COLO668 (cell line): ENCODE results near the gene AGRP.

Source experiments
- DNase-seq: peaks from one replicate; lab custom pipeline; 2025; ENCODE audit not compliant: unreplicated experiment; lab: John Stamatoyannopoulos, UW

Gene AGRP

DNA sequence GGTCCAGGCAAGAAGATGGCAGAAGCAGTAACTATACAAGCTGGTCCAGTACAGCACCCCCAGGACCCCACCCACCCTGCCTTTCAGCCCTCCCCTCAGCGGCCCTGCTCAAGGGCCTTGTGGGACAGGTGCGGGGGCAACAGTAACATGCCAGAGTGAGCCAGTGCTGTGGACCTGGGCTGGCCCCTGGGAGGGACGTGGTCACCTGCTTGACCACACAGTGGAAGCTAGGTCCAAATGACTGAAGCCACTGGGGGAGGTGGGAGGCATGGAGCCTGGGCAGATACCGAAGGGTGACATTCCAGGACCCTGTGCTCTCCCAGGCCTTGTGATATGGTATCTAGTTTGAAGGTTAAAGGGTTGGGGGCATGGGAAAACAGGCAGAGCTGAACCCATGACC is 19.7 kb downstream of the AGRP start:
- DNase-seq = no peak

DNA sequence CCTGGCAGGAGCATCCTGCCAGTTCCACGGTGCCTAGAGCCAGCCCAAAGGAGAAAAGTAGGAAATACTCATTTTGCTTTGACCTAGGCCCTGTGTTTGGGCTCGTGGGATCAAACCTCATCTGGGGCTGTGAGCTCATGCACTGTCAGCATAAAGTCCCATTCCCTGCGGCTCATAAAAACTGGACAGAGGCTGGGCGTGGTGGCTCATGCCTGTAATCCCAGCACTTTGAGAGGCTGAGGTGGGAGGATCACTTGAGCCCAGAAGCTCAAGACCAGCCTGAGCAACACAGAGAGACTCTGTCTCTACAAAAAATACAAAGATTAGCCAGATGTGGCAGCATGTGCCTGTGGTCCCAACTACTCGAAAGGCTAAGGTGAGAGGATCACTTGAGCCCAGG is 20.3 kb downstream of the AGRP start:
- no peak for DNase-seq

DNA sequence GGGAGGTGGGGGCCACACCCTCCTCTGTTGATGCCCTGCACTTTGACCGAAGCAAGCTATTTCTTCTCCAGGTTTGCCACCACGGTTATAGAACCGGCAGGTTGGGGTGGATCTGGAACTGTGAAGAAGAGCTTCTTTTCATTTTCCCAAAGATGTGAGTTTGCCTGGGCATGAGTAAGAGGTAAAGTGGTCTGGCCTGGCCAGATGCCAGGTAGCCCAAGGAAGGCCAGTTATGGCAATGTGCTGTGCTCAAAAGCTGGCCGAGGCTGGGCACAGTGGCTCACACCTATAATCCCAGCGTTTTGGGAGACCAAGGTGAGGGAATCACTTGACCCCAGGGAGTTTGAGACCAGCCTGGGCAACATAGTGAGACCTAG is 21.1 kb downstream of the AGRP start:
- no peak for DNase-seq

DNA sequence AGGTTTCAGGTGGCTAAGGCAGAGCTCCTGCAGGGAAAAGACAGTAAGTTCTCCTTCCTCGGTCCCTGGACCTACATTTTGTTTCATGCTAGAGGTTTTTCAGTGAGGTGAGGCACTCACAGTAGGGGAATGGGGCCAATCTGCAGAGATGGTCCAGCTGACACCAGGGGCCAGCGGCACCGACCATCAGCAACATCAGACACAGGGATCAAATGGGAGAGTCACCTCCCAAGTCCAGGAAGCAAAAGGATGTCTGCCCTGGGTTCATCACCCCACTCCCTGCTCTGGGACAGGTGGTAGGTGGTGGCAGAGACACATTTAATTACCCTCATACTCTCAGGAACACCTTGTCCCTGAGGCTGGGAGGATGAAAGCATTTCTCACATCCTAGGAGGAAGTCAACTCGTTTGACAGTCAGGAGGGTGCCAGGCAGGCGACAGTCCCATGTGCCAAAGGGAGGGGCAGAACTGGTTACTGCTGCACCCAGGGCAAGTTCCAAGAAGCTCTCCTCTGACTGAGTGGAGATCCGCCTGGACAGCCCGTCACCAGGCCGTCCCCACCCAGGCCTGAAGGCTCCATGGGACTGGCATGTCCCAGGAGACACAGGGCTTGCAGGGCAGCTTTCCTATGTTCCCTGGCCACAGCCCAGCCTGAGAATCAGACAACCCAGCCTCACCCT is 21.6 kb downstream of the AGRP start:
- DNase-seq = no peak

DNA sequence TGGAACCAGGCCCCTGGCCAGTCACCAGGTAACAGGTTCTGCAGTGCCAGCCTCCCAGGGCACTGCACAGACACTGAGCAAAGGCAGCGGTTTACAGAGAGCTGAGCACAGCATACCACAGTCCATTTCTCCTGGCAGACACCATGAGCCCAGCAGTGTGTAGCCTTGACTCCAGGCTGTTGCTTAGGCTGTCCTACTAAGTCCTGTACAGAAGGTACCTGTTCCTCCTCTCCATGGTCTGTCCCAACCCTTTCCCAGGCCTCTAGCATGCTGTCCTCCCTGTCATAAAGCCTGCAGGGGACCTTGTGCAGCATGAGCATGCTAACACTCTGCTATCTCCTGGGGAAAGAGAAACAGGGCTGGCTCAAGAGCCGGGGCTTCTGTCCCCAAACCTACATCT is 22.4 kb downstream of the AGRP start:
- DNase-seq = no peak

DNA sequence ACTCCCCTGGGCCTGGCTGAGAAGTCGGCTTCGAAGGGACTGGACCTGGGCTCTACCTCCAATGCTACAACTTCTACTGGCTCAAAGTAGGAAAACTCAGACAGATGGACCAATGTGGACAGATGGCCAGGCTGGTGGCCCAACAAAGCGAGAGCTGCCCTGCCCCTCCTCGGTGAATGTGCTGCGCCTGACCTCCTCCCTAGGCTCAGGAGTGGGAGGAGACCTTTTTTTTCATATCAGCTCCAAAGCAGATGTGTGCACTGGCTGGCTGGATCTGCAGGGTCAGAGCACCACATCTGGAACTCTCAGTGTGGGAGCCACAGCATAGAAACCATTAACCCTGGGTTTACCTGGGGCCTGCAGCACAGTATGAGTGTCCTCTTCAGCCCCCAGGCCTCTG is 23.2 kb downstream of the AGRP start:
- no peak for DNase-seq

DNA sequence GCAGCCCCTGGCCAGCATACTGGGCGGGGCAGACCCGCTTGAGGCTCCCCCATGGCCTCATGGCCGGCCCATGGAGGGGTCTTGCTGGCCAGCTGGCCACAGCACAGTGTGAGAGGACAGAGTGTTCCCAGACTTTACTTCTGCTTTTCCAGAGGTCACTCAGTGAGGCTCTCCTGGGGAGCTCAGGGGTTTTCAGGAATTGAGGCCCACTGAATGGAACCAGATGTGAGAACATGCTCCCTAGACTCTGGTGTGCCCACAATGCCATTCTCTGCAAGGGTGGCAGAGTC is 23.5 kb downstream of the AGRP start:
- DNase-seq = no peak

DNA sequence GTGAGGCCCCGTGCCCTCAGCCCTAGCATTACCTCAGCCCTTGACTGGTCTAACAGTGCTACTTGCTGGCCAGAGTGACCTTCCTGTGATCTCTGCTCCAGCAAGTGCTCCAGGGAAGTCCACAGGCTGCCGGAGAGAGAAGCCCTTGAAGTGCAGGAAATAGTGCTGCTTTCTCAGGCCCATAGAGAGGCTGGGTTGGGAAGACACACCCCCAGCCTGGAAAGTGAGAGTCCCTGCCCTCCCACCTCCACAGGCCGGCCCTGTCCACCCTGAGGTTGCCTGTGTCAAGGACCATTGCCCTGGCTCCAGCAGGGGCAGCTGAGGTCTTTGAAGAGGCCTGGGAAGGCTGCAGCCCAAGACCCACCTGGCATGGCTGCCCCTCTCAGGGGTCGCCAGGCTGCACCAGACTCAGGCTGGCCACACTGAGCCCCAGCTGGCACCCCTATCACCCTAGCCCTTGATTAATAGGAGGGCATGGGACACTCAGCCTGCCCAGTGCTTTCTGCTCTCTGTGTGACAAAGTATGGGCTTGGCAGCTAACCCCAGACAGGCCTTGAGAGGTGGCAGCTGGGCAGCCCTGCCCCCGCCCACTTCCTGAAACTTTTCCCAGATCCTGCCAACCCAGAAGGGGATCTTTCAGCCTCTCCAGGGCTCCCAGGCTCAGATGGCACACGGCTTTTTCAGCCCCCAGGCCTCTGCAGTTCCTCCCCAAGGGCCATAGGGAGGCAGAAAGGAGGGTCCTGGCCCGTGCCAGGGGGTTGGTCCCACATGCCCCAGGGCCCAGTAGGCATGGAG is 24.1 kb downstream of the AGRP start:
- peak; percentile 20 for DNase-seq

DNA sequence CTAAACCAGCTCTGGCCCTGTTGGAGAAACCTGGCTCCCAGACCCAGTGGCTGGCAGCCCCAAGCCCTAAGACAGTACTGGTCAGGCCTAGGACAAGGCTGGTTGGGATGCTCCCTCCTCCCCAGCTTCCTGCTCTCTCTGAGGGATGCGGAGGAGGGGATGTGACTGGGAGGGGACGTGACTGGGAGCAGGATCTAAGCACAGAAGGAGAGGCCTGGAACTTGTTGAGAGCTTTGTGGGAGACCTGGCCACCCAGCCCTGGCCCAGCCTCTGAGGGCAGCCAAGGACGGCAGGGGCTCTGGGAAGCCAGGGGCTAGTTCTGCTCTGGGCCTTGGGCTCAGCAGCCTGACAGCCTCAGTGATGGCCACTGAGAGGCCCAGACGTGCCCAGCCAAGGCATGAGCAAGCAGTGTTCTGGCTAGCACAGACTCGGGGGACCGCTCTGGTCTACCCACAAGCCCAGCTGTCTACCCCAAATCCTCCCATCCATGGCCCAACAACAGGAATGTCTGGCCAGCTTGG is 25.2 kb downstream of the AGRP start:
- no peak for DNase-seq

DNA sequence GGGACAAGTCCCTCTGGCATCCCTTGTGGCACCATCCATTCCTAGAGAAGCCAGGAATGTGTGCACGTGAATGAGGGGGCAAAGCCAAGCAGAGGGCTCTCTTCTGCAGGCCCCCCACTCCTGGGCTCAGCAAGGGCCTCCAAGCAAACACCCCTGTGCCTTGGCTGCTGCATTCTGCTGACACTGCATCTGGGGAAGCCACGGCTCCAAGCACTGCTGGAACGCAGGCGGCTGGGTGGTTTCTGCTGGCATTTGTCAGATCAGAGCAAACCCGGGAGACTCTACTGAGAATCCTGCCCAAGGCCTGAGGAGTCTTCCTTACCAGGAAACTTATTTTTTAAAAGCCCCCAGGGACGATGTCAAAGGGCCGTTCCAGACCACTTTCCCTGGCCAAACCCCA is 25.7 kb downstream of the AGRP start:
- no peak for DNase-seq

DNA sequence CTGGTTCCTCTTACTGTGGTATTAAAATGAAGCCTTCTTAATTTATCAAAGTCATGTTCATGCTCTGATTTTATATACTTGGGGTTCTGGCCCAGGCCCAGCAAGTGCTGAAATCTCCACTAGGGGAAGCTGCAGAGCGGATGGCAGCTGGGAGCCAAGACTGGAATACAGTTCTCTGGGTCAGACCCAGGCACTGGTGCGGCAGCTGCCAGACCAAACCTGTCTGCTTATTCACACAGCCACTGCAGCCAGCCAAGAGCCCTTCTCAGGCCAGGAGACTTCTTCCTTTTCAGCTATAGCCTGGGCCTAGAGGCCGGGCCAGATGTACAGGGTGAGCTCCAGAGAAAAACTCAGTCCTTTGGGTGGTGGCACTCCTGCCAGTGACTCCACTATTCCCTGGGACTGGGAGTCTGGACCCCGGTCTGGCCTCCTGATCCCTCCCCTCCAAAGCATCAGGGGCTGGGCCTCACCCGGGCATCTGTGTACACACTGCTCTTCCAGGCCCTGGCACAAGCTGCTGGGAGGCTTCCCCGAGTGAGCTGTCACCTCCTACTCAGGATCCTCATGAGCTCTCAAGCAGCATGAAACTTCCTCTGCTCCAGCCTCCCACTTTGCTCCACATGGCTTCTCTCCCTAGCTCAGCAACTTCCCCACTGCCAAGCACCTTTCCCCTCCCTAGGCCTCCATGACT is 26.8 kb downstream of the AGRP start:
- peak; percentile 8 for DNase-seq

DNA sequence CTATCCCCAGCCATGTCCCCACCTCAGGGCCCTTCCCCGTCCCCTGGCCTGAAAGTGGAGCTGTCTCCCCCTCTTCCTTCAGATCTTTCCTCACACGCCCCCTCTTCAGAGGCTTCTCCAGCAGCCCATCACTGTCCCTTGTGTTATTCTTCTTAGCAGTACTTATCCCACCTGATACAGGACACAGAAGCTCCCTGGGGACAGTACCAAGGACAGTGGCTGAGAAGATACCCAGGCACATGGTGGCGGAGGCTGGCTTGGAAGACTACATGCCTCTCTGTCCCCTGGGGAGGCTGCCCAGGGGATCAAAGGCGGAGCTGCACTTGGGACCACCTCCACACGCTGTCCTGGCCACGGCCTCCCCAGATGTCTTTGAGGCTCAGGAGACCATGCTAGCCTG is 28.5 kb downstream of the AGRP start:
- DNase-seq = no peak

DNA sequence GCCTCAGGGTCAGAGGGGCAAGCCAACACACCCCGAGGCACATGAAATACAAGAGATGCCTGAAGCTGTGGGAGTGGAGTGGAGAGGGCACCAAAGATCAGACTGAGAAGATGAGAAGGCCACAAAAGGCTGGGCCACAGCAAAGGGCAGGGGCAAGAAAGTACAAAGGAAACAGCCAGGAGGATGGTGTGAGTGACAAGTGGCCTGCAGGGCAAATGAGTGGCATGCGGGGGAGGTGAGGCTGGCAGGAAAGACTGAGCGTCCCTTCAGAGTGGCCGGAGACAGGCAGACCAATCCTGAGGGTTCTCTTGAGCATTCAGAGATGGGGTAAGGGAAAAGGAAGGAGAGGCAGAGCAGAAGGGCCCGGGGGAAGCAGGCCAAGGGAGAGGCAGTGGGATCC is 29.2 kb downstream of the AGRP start:
- no peak for DNase-seq

DNA sequence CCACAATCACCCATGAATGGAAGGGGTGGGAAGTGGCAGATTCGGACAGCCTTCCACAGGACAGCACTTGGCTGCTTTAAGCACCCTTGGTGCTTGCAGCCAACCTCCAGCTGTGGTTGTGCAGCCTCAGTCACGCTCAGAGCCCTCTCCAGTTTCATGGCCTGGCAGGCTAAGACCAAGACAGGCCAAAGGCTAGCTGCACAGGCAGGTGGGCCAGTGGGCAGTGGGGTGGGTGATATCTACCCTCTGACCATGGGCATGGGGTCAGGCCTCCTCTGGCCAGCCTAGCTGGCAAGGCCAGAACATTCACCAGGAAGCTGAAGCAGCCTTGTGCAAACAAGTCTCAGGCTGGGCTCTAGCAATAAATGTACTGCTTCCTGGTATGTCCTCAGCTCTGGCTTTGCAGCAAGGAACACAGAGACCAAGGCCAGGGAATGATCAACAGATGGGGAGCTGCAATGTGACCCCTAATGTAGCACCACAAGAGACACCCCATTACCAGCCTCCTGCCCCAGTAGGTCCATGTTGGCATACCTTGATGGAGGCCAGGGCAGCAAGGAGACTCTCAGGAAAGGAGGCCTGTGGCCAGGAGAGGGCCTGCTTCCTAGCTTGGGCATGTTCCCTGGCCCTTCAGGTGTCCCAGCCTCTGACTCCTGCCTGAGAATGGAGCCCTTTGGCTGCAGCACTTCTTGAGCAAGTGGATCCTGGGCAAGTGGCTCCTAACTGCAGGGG is 31.5 kb downstream of the AGRP start:
- DNase-seq = no peak

DNA sequence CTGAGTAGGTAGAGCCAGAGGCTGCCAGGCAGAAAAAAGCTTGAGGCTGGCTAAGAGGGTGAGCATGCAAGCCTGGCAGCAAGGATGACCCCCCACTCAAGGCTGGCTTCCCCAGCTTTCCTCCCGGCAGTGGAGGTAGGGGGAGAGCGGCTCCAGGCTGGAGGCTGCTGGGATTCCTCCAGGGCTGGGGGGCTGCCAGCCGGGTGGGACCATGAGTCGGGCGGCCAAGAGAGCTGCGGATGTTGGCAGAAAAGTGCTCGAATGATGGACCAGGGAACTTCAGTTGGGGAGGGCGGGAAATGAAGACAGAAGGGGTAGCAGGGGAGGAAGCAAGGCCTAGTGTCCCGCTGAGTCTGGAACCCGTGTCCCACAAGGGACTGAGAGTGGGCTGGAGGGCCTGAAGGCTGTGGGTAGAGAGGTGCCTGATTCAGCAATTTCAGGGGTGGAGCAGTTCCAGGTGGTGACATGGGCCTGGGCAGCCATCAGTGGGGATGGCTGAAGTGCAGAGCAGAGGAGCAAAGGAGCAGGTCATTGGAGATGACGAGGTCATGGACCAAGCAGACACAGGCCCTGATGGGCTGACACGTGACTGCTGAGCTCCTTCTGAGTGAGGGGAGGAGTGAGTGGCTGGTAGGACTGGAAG is 32.2 kb downstream of the AGRP start:
- no peak for DNase-seq

DNA sequence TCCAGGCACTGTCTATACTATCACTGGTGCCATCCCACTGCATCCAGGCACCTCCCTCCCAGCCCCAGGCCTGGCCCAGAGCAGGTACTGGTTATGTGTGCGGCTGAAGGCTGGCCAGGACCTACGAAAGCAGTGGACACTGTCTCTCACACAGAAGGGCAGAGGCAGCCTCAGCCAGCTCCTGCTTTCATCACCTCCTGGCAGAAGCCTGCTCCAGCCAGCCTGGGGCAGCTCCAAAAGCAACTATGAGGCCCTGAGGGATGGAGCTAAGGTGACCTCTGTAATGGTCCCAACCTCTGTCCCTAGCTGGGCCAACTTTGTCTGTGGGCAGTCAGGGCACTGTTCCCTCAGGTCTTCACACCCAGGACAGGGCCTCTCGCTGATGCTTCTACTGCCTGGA is 33.6 kb downstream of the AGRP start:
- DNase-seq = no peak

DNA sequence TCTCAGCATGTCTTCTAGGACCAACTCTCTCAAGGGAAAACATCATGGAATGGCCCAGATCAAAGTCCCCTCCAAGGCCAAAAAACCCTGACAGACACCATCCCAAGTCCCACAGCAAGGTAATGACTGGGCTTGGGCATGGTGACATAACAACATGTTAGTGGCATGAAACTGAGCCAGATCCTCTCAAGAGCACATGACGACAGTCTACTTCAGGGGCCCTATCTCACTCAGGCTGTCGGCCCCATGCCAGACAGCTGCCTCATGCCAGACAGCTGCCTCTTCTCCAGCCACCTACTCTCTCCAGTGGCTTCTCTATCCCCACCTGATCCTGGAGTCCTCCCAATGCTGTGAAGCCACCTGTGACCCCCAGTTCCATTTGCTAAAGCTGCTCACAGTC is 34.0 kb downstream of the AGRP start:
- DNase-seq = no peak

DNA sequence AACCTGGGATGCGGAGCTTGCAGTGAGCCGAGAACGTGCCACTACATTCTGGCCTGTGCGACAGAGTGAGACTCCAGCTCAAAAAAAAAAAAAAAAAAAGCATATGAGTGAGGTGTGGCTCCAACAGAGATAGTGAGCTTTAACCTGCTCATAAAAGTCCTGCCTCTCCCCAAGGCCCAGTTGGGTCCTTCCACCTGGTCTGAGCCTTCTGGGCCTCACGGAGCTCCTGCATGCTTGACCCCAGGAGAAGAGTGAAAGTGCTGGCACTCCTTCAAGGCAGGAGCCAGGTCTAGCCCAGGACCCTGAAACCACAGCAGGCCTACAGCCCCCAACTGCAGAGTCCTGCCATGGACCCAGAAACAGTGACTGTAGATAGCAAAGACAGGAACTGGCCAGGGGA is 34.8 kb downstream of the AGRP start:
- DNase-seq = no peak

DNA sequence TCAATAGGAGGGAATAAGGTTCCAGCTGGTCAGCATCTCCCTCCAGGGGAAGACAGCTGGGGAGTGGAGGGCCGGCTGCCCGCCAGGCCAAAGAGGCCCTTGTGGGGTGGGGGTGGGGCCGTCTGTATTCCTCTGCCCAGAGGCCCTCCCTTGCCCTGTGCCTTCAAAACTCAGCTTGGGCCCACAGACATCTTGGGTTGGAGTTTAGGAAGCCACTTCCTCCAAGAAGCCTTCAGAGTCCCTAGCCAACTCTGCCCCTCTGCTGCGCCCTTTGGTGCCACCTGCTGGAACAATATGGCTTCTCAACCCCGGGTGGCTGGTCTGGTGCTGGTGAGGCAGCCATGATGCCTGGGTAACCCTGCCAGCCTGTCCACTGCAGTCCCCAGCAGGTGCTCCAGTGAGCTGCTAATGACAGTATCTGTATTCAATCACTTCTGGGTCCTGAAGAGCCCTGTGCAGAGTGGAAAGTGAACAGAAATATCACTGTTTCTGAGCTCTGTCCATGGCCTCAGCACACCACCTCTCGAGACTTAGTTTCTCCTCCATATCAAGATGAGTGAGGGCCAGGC is 35.8 kb downstream of the AGRP start:
- DNase-seq = peak; percentile 32

DNA sequence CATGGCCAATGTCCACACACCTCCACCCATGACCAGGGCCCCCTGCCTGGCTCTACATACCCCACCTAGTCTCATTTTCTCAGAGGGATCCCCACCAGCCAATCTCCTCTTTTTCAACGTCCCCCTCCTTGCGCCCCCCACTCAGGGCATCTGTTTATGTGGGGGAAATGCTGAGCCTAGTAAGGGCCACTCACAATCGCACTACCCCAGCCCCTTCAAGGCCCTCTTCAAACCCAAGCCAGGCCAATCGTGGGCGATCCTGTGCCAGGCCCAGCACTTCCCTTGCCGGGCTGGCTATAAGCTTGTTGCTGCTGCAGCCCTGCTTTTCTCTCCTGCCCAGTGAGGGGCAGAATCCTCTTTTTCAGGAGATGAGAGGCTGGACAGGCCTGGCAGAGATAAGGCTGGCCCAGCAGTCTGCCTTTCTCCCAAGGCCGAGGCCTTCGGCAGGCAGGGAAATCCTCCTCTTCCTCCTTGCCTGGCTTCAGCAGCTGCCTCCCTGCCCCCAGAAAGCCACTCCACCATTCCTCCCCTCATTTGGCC is 36.3 kb downstream of the AGRP start:
- no peak for DNase-seq
